Measurements from ENCODE around the gene NTRK1.

DNA sequence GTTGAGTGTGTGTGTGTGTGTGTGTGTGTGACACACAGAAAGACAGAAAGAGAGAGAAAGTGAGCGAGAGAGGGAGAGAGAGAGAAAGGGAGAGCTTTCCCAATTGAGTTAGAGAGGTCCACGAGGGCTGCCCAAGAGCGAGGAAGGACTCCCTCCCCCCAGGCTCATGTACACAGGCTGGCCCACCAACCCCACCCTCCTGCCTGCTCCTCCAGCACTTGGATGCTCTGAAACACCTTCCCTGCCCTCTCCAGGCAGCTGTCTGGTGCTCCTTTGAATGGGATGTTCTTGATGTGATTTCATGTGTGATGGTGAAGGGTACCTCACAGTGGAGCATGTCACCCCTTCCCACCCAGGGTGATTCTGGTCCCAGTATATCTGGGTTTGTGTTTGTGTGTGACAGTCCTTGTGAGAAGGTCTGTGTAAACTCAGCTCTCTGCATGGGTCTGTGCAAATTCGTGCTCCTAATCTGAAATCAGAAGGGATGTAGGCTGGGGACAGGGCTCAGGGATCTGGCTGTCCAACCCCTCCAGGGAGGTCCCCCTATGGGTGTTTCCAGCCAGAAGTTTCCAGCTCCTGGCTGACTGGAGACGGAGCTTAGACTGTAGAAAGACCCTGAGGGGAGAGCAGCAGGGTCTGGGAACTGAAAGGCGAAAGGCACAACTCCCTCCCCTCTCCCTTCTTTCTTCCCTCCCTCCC, 26.1 kb downstream of the NTRK1 start:
- no peak for TF ChIP-seq CTCF (IDR thresholded peaks at IDR 0.05)
- no peak for TF ChIP-seq POLR2A (IDR thresholded peaks at IDR 0.05)
- no peak for TF ChIP-seq POLR2AphosphoS5 (IDR thresholded peaks at IDR 0.05)

Data from breast epithelium (tissue), 3 donors.